ENCODE measurements around the gene DGCR8.

GRCh38 chr22:20145206-20145831, 65.3 kb downstream of the DGCR8 start:
- TF ChIP-seq CTCF (IDR thresholded peaks at IDR 0.05) (no peak), POLR2A (IDR thresholded peaks at IDR 0.05) (no peak), POLR2AphosphoS5 (IDR thresholded peaks at IDR 0.05) (no peak)
